Measurements from ENCODE around the gene ACY1.
A peak's percentile ranks its signal among the peaks of the same experiment; 100 is the strongest.

ACY1 gene

GRCh38 chr3:51964521-51964920 lies 18.8 kb upstream of the ACY1 start:
- DNase-seq: no peak

- no peak for DNase-seq
Measured at GRCh38 chr3:51966016-51966415, 17.3 kb upstream of the ACY1 start.

- DNase-seq: no peak
Measured at GRCh38 chr3:51966486-51966885, 16.8 kb upstream of the ACY1 start.

- DNase-seq: no peak
Measured at GRCh38 chr3:51966922-51967383, 16.4 kb upstream of the ACY1 start.

- DNase-seq: peak; percentile 30
Measured at GRCh38 chr3:51967384-51968169, 15.8 kb upstream of the ACY1 start, which contains the start of gene PCBP4. PCBP4 (minus strand) TSS chr3:51967454; CDS start chr3:51961240, 6,214 bp downstream.

GRCh38 chr3:51968170-51968775 lies 15.1 kb upstream of the ACY1 start:
- DNase-seq: no peak

- DNase-seq: no peak
Measured at GRCh38 chr3:51968883-51969678, 14.3 kb upstream of the ACY1 start.

GRCh38 chr3:51969841-51970240 lies 13.5 kb upstream of the ACY1 start:
- DNase-seq: no peak

- DNase-seq: no peak
Measured at GRCh38 chr3:51970606-51971300, 12.6 kb upstream of the ACY1 start.

GRCh38 chr3:51971350-51971749 lies 12.0 kb upstream of the ACY1 start:
- no peak for DNase-seq

- DNase-seq: no peak
Measured at GRCh38 chr3:51974277-51974962, 8.9 kb upstream of the ACY1 start.

GRCh38 chr3:51974963-51975851 lies 8.1 kb upstream of the ACY1 start, which contains the start of gene ABHD14A:
ABHD14A (plus strand) TSS chr3:51975064; CDS start chr3:51975136, 72 bp downstream.
- DNase-seq: peak; percentile 64

GRCh38 chr3:51975852-51976549 lies 7.3 kb upstream of the ACY1 start:
- no peak for DNase-seq

- DNase-seq: no peak
Measured at GRCh38 chr3:51977446-51978142, 5.7 kb upstream of the ACY1 start.

GRCh38 chr3:51978143-51978502 lies 5.2 kb upstream of the ACY1 start:
- DNase-seq: no peak

GRCh38 chr3:51980253-51980652 lies 3.1 kb upstream of the ACY1 start:
- DNase-seq: no peak

GRCh38 chr3:51982352-51982837 lies 940 bp upstream of the ACY1 start:
- peak; percentile 18 for DNase-seq

GRCh38 chr3:51983578-51984268 lies 388 bp downstream of the ACY1 start:
- DNase-seq: no peak

GRCh38 chr3:51984269-51984647 lies 923 bp downstream of the ACY1 start:
- no peak for DNase-seq

Data from T-helper 9 cell (primary cell).